Activated CD8-positive, alpha-beta memory T cell treated with anti-CD3 and anti-CD28 coated beads for 36 hours (primary cell): Measurements from ENCODE around the gene GABRG2. TPM values are rescaled to one million over a fixed set of nuclear protein-coding genes. Genes with fewer than 3 reads are reported as not detected.

Source experiments
- CTCF ChIA-PET: fragments of 350-600 bp; sonication (Branson Sonifier 250); formaldehyde crosslinking; loops from one replicate; lab custom pipeline; 2021; ENCODE audit warnings: antibody characterized with exemption; lab: Charles Lee
- POLR2A ChIA-PET: fragments of 350-600 bp; sonication (Branson Sonifier 250); formaldehyde crosslinking; loops from one replicate; lab custom pipeline; 2021; ENCODE audit warnings: antibody characterized with exemption; lab: Charles Lee
- total RNA-seq, 2 experiments: library from RNA; stranded (reverse); gene quantifications; one replicate each; pipeline ENCODE4 v1.2.3, GENCODE V29; 2021

GABRG2 gene
- total RNA-seq, 2 experiments from 2014 or later: not detected

DNA sequence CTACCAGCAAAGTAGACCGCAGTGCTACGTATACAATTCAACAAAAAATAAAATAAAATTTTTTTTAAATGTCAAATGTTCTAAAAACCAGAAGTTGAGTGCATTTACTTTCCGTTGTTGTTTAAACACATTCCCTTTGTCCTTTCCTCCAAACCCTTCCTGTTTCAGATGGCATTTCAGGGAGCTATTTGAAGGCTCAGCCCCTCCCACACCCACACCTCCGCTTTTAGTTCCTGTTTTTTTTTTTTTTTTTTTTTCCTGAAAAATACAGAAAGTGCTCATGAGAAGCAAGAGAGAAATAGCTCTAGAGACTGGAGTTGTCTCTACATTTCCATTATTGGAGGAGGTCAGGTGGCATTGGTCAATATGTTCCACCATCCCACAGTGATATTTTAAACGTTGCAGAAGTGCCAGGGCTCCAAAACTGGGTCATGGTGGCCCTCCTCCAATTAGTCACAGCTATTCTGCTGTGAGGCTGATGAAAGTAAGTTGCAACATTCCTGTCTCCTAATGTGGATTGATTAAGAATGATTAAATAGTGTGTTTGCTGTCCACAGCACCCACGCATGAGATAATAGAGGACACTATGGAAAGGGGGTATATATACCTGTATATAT, 106.9 kb downstream of the GABRG2 start:
- POLR2A ChIA-PET: no interaction called here
- CTCF ChIA-PET: no interaction called here

DNA sequence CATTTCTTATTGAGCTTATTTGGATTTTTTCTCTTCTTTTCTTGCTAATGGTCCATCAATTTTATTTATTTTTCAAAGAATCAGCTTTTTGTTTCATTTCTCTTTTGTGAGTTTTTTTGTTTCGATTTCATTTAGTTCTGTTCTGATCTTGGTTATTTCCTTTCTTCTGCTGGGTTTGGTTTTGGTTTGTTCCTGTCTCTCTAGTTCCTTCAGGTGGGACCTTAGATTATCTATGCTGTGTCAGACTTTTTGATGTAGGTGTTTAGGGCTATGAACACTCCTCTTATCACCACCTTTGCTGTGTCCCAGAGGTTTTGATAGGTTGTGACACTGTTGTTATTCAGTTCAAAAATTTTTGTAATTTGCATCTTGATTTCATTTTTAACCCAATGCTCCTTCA, 119.8 kb downstream of the GABRG2 start:
- CTCF ChIA-PET: no interaction called here
- POLR2A ChIA-PET: no interaction called here

GRCh38 chr5:162189719-162190118, 122.1 kb downstream of the GABRG2 start:
- POLR2A ChIA-PET: no interaction called here
- CTCF ChIA-PET: no interaction called here

DNA sequence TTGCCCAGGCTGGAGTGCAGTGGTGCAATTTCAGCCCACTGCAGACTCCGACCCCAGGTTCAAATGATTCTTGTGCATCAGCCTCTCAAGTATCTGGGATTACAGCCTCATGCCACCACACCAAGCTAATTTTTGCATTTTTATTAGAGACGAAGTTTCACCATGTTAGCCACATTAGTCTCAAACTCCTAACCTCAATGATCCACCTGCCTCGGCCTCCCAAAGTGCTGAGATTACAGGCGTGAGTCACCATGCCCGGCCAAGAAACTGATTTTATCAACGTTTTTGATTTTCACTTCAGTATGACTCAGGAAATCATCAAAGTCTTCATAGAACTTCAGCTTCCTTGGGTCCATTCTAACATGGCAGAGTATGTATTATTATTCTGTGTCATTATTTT, 125.4 kb downstream of the GABRG2 start:
- POLR2A ChIA-PET: no interaction called here
- CTCF ChIA-PET: no interaction called here

GRCh38 chr5:162196351-162196750, 128.8 kb downstream of the GABRG2 start:
- ChIA-PET POLR2A (no interaction called here), CTCF (no interaction called here)

DNA sequence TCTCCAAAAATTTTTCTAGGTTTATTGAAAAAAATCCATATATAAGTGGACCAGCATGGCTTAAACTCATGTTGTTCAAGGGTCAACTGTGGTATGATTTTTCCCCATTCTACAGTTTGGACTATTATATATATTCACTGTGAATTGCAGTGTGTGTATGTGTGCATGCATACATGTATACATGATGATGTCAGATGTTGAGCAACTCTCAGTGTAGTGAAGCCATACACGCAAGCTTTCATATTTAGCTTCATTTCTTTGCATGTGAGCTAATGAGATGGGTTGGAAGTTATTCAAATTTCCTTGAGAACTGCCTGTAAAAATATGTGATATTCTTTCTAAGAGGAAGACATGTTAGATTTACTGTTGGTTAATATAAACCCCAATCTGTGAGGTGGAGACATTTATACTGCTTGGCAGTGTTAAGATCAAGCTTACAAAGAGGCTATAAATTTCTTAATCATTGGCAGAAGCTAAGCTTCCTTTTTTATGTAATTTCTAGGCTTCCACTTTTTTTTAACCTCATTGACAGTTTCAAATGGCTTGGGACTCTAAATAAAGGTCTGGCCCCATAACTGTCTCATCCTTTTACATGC, 134.8 kb downstream of the GABRG2 start:
- POLR2A ChIA-PET: no interaction called here
- CTCF ChIA-PET: no interaction called here

Other genes with a start within 250 kb of the GABRG2 start
- gene GABRA1, start 219.7 kb upstream of the GABRG2 start, total RNA-seq: not detected